Mesodermal cell (in vitro differentiated cells): ENCODE measurements around the gene KCNH3.

Experiments
- H3K27ac ChIP-seq: 2 replicates; pipeline ENCODE4 v1.7.0; 2013; ENCODE audit warnings: mild to moderate bottlenecking, low read depth, low read length, moderate library complexity; ENCODE audit not compliant: severe bottlenecking
- H3K36me3 ChIP-seq: 2 replicates; pipeline ENCODE4 v1.7.1; 2013; ENCODE audit warnings: mild to moderate bottlenecking, low read length, moderate library complexity; ENCODE audit not compliant: control insufficient read depth, insufficient read depth
- H3K4me1 ChIP-seq: one replicate; pipeline ENCODE4 v1.7.1; 2013; ENCODE audit warnings: mild to moderate bottlenecking, low read length; ENCODE audit not compliant: insufficient read depth, control insufficient read depth, poor library complexity, severe bottlenecking
- H3K4me3 ChIP-seq: 2 replicates; pipeline ENCODE4 v1.7.0; 2013; ENCODE audit warnings: low read length, control low read depth, mild to moderate bottlenecking; ENCODE audit not compliant: insufficient read depth, poor library complexity, severe bottlenecking; ENCODE audit errors: extremely low read depth
- H3K9me3 ChIP-seq: 2 replicates; pipeline ENCODE4 v1.7.1; 2013; ENCODE audit warnings: mild to moderate bottlenecking, low read length, moderate library complexity; ENCODE audit not compliant: control insufficient read depth
- WGBS, 2 experiments: methylation state at CpG; one replicate each; pipeline ENCODE4 v1.1.5; 2013; ENCODE audit warnings: missing lambda C conversion rate in 2 of 2; ENCODE audit not compliant: insufficient coverage in 2 of 2; 5-methylcytosine and 5-hydroxymethylcytosine counted together

Gene KCNH3

DNA sequence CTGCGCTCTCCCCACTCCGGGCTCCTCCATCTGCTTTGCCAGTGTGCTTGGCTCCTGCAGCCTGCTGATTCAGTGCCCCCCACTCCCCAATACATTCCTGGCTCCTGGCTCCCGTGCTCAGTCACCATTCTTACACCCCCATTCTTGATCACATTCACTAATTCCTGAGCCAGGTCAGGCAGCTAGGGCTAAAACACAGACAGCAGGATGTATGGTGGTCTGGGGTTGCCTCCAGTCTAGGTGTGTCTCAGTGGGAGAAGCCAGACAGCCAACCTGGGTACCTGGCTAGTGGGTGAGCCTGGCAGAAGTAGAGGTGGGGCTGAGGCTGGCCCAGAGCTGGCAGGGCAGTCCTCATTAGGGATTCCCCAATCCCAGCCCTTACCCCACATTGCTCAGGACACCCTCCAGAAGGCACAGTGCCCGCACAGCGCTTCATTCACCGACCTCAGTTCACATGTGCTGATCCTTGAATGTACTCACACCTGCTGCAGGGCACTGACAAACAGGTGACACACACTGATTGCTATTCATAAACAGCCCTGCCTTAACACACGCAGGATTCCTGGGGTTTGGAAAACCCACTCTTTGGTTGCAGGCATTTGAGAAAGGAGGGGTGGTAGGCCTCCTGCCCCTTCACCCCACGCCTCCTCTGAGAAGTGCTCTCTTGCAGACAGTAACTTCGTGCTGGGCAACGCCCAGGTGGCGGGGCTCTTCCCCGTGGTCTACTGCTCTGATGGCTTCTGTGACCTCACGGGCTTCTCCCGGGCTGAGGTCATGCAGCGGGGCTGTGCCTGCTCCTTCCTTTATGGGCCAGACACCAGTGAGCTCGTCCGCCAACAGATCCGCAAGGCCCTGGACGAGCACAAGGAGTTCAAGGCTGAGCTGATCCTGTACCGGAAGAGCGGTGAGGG, 1.7 kb downstream of the KCNH3 start:
- Histone ChIP-seq H3K4me3 (no peak overlapping the region), H3K27ac (no peak overlapping the region), H3K9me3 (no peaks in the 10 kb centered on the region), H3K4me1 (peaks cover 10% of the 10 kb centered on the region), H3K36me3 (no peaks in the 10 kb centered on the region)
- 63 to 65% methylated on average over 20 of the region's 21 CpGs for WGBS, 2 experiments

- H3K9me3 ChIP-seq = no peaks in the 10 kb centered on the region
- no peak overlapping the region for H3K4me3 ChIP-seq
- no peak overlapping the region for H3K27ac ChIP-seq
- no peaks in the 10 kb centered on the region for H3K36me3 ChIP-seq
- WGBS, 2 experiments = 74 to 75% methylated on average over 7 to 11 of the region's 18 CpGs
- peaks cover 10% of the 10 kb centered on the region for H3K4me1 ChIP-seq
Observed at GRCh38 chr12:49541140-49541861, 2.5 kb downstream of the KCNH3 start.

DNA sequence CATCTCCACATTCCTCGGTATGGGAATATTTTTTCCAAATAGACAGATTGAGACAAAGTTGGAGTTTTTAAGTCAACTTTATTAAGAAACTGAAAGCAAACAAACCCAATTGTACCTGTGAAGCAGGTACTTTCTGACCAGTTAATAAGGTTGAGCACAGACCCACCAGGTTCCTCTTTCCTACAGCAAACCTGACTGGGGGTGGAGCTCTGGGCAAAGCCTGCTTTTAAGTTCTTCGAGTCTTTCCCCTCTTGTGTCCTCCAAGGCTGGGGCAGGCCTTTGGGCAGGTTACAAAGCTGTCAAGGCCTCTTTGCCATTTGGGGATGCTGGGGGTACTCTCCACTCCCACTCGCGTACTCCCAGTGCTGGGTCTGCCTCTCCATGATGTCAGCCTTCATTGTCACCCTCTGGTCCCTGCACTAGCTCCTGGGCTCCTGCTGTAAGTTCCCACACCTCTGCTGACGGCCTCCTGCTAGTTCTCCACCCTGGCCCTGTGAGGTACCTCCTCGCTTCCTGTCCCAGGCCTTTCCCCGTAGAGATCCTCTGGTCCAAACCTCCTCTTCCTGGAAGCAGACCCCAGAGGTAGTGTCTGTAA, 3.2 kb downstream of the KCNH3 start:
- WGBS, 2 experiments = 79 to 81% methylated on average over 5 to 7 of the region's 7 CpGs
- H3K4me3 ChIP-seq = no peak overlapping the region
- H3K9me3 ChIP-seq = no peaks in the 10 kb centered on the region
- H3K27ac ChIP-seq = no peak overlapping the region
- no peaks in the 10 kb centered on the region for H3K36me3 ChIP-seq
- peaks cover 10% of the 10 kb centered on the region for H3K4me1 ChIP-seq

DNA sequence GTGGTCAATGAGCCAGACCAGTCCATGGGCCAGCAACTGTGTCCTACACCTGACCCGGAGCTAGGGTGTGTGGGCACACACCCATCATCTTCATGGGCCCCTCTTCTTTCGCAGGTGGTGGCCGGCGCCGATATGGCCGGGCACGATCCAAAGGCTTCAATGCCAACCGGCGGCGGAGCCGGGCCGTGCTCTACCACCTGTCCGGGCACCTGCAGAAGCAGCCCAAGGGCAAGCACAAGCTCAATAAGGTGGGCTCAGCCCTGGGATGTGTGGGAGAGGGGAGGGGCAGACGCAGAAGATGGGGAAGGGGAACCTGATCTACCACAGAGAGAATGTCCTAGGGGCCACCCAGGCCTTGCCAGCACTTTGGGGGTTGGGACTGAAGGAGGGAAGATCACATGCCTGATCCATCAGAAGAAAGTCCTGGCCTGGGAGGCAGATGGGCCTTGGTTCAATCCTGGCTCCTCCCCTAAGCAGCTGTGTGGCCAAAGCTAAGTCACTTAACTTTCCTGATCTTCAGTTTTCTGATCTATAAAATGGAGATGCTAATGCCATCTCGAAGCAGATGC, 3.8 kb downstream of the KCNH3 start:
- 96 to 97% methylated on average over 15 of the region's 15 CpGs for WGBS, 2 experiments
- H3K4me1 ChIP-seq = peaks cover 5% of the 10 kb centered on the region
- H3K4me3 ChIP-seq = no peak overlapping the region
- H3K9me3 ChIP-seq = no peaks in the 10 kb centered on the region
- no peak overlapping the region for H3K27ac ChIP-seq
- no peaks in the 10 kb centered on the region for H3K36me3 ChIP-seq

GRCh38 chr12:49543221-49543913, 4.5 kb downstream of the KCNH3 start:
- Histone ChIP-seq H3K36me3 (no peaks in the 10 kb centered on the region), H3K9me3 (no peaks in the 10 kb centered on the region), H3K27ac (no peak overlapping the region), H3K4me3 (no peak overlapping the region), H3K4me1 (peaks cover 4% of the 10 kb centered on the region)
- 66 to 81% methylated on average over 18 to 20 of the region's 20 CpGs for WGBS, 2 experiments

DNA sequence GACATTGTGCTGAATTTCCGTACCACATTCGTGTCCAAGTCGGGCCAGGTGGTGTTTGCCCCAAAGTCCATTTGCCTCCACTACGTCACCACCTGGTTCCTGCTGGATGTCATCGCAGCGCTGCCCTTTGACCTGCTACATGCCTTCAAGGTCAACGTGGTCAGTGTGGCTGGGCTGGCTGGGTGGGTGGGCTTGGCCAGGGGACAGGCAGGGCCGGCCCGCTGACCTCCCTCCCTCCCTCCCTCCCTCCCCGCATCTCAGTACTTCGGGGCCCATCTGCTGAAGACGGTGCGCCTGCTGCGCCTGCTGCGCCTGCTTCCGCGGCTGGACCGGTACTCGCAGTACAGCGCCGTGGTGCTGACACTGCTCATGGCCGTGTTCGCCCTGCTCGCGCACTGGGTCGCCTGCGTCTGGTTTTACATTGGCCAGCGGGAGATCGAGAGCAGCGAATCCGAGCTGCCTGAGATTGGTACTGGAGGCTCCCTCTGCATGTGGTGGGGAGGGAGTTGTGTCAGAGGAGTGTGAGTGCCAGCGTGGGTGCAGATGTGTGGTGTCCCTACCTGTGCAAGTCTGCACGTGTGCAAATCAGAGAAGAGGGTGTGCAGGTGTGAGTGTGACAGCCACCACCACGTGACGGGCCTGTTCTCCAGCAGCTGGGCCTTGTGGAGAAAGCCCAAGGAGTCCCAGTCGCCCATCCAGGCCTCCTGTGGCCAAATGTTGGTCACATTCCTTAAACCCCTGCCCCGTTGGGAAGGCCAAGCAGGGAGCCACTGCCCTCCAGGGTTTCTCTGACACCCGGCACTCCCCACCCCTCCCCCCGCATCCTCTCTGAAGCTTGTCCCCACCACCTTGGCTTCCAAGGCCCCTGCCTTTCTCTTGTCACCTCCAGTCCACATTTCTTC, 5.3 kb downstream of the KCNH3 start:
- Histone ChIP-seq H3K4me3 (no peak overlapping the region), H3K9me3 (no peaks in the 10 kb centered on the region), H3K36me3 (no peaks in the 10 kb centered on the region), H3K4me1 (peaks cover 4% of the 10 kb centered on the region), H3K27ac (no peak overlapping the region)
- 17 to 19% methylated on average over 31 to 32 of the region's 39 CpGs for WGBS, 2 experiments

DNA sequence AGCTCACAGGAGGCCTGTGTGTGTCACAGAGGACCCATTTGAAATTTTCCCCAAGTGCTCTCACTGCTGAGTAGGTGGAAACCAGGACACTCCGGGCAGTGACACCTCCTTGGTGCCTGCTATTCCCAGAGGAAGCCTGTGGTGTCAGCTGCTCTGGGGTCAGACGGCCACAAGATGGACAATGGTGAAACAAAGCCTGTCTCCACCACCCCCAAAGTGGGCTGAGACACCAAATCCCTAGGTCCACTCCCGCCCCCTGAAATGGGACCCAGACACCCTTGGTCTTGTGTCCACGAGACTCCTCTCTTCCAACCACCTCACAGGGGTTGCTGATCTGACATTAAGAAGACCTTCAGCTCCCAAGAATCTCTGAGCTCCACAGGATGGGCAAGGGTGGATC, 7.0 kb downstream of the KCNH3 start:
- Histone ChIP-seq H3K4me1 (peaks cover 7% of the 10 kb centered on the region), H3K36me3 (no peaks in the 10 kb centered on the region), H3K9me3 (no peaks in the 10 kb centered on the region), H3K27ac (no peak overlapping the region), H3K4me3 (no peak overlapping the region)
- WGBS, 2 experiments = 96 to 100% methylated on average over 3 to 4 of the region's 4 CpGs

- no peak overlapping the region for H3K27ac ChIP-seq
- no peaks in the 10 kb centered on the region for H3K36me3 ChIP-seq
- no peak overlapping the region for H3K4me3 ChIP-seq
- peaks cover 7% of the 10 kb centered on the region for H3K4me1 ChIP-seq
- no peaks in the 10 kb centered on the region for H3K9me3 ChIP-seq
- 70% methylated on average over 3 of the region's 3 CpGs for WGBS, 2 experiments
Observed at GRCh38 chr12:49546481-49546880, 7.7 kb downstream of the KCNH3 start.

- H3K36me3 ChIP-seq = no peaks in the 10 kb centered on the region
- WGBS, 2 experiments = 80 to 89% methylated on average over 6 to 7 of the region's 7 CpGs
- H3K4me1 ChIP-seq = peaks cover 7% of the 10 kb centered on the region
- no peaks in the 10 kb centered on the region for H3K9me3 ChIP-seq
- H3K4me3 ChIP-seq = no peak overlapping the region
- H3K27ac ChIP-seq = no peak overlapping the region
Observed at GRCh38 chr12:49547090-49547690, 8.4 kb downstream of the KCNH3 start.
